HG03064 (cell line): Measurements from ENCODE around the gene POF1B.

Experiments used
- ATAC-seq: cut with Tn5 transposase; IDR thresholded peaks from one replicate; pipeline ENCODE4 v1.9.1; 2021; ENCODE audit warnings: low read depth; ENCODE audit not compliant: unreplicated experiment

POF1B gene

DNA sequence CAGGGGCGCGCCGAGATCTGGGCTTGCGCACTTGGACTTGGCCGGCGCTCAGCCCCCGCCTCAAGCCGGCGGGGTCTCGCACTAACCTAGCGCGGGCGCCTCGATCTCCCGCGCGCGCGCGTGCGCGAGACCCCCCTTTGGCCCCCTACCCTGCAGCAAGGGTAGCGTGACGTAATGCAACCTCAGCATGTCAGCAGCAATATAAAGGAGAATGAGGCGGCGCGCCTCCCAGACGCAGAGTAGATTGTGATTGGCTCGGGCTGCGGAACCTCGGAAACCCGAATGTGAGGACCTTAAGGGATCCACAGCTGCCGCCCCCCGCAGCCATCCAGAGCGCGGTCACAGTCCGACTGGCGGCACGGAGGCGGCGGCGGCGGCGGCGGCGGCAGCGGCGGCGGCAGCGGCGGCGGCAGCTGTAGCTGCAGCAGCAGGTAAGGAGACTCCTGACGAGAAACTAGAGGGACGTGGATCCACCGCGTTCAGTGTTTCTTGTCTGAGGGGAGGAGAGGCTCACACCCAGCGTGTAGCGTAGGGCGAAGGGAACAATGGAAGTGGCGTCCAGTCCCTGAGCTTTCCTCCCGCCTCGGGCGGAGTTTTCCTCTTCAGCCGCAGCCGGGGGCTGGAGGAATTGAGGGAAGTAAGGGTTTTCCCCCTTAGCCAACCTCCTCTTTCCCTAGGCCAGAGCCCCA, 135.6 kb downstream of the POF1B start, which contains the start of the genes SATL1 and ZNF711:
SATL1 (minus strand) TSS at position 19 of the 689 bp plus-strand sequence. CDS start 134,811 bp downstream, outside the sequence.
ZNF711 (plus strand) TSS at position 231 of the 689 bp plus-strand sequence. CDS start 3,582 bp downstream, outside the sequence.
- ATAC-seq, result no peak

DNA sequence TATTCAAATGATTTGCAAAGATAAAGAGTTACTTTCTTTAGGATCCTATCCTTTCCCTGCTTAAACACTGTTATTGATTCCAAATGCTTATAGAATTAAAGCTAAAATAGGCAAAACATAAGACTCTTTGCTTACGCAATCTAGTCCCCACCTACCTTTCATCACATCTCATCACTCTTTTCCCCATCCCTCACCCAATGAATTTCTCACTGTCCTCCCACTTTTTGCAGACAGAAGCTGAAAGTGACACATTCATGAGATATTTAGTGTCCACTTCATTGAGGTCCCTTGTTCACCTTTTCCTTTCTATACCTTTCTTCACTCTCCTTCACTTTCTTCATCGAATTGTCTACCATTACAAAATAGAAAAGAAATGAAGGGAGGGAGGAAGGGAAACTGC, 136.3 kb downstream of the POF1B start:
- no peak for ATAC-seq
